SW 1271 (cell line): ENCODE data around the gene BRAF.
"Not testable (repeated sequence)": the region's sequence is repeated elsewhere in the genome, so short reads cannot be mapped to it uniquely, and the experiment has no call there.

ENCODE experiments used
- DNase-seq, 2 experiments: peaks; one replicate each; lab custom pipeline; 2025; lab: John Stamatoyannopoulos, UW

Gene BRAF

GRCh38 chr7:140680886-140681285 lies 243.8 kb downstream of the BRAF start:
- no peak for DNase-seq

DNA sequence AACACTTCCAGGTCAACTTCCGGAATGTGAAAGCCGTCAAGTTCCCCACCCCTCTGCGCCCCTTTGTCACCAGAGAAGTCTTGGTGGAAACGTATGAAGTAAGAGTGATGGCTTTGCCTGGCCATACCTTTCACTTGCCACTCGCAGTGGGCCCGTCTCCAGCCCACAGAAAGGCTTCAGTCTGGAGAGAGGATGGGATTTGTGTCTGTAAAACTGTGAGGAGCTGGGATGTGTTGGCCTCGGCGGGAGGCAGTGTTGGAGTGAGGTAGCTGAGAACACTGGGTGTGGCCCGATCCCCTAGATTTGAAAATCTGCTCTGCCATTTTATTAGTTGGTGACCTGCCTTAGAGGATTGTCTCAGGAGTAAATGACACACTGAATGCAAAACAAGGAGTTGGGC lies 245.5 kb downstream of the BRAF start:
- DNase-seq = no peak

DNA sequence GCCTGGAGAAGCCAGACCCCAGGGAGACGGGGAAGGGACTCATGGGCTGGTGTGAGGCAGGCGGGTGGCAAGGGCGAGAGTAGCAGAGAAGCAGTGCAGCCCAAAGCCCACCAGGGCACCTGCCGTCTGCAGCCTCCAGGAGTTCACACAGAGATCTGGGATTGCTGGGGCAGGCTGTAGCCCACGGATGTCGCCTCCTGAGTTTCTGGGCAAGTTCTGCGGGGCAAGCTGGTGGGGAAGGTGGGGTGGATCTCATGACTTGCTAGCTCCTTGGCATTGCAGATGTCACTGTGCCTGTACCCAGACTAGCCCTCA lies 246.0 kb downstream of the BRAF start:
- DNase-seq = no peak

- DNase-seq = no peak
Observed at GRCh38 chr7:140678081-140678815, 246.5 kb downstream of the BRAF start.

DNA sequence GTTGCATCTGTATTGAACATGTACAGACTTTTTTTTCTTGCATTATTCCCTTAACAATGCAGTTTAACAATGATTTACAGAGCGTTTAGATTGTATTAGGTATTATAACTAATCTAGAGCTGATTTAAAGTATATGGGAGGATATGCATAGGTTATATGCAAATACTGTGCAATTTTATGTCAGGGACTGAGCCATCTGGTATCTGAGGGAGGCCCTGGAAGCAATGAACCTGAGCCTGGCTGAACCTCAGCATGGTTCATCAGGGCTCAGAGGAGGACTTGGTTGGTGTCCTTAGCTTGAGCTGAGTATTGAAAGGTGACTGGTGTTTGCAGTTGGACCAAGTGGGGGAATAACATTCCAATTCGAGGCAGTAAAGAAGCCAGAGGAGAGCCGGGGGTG lies 247.2 kb downstream of the BRAF start:
- no peak for DNase-seq

DNA sequence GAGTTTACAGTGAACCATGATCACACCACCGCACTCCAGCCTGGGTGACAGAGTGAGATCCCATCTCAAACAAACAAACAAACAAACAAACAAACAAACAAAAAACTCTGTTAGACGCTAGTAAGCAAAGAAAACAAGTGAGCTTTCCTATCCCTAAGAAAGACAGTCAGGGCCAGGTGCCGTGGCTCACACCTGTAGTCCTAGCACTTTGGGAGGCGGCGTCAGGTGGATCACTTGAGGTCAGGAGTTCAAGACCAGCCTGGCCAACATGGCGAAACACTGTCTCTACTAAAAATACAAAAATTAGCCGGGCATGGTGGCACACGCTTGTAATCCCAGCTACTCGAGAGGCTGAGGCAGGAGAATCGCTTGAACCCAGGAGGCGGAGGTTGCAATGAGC lies 247.8 kb downstream of the BRAF start:
- DNase-seq = not testable (repeated sequence)

GRCh38 chr7:140676306-140676705 lies 248.4 kb downstream of the BRAF start:
- no peak for DNase-seq

- no peak for DNase-seq
Observed at GRCh38 chr7:140675726-140676125, 249.0 kb downstream of the BRAF start.

DNA sequence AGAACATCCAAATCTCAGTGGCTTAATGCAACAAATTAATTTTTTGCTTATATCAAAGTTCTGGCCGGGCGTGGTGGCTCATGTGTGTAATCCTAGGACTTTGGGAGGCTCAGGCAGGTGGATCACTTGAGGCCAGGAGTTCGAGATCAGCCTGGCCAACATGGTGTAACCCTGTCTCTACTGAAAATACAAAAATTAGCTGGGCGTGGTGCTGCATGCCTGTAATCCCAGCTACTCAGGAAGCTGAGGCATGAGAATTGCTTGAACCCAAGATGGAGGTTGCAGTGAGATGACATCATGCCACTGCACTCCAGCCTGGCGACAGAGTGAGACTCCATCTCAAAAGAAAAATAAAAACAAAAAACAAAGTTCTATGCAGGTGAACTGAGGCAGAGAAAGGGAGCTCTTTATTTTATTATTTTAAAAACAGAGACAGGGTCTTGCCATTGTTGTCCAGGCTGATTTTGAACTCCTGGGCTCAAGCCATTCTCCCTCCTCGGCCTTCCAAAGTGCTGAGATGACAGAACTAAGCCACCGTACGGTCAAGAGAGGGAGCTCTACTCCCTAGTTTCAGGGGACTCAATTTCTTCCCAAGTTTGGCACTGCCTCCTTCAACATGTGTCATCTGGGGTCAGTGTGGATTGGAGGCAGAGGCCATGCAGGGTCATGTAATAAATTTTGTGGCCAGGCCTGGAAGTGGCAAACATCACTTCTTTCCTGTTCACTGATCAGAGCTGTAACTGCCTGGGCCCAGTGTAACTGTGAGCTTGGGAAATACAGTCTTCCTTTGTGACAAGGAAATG lies 249.6 kb downstream of the BRAF start:
- DNase-seq = peak; percentile 23 to 32

GRCh38 chr7:140674356-140674800 lies 250.4 kb downstream of the BRAF start:
- no peak for DNase-seq

DNA sequence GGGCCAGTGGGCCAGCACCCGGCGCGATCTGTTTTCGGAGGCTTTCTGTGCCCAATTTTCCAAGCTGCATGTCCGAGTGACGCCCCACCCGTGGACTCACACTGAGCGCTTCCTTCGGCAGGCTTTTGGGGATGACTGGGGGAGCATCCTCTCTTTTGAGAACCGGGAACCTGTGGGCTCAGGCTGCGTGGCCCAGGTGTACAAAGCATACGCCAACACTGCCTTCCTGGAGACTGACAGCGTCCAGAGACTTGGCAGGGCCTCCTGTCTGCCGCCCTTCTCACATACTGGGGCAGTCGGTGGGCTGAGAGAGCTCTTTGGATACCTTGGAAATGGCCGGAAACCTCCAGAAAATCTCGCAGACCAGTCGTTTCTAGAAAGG lies 251.0 kb downstream of the BRAF start:
- DNase-seq = no peak

- no peak for DNase-seq
Observed at GRCh38 chr7:140673063-140673773, 251.5 kb downstream of the BRAF start.

DNA sequence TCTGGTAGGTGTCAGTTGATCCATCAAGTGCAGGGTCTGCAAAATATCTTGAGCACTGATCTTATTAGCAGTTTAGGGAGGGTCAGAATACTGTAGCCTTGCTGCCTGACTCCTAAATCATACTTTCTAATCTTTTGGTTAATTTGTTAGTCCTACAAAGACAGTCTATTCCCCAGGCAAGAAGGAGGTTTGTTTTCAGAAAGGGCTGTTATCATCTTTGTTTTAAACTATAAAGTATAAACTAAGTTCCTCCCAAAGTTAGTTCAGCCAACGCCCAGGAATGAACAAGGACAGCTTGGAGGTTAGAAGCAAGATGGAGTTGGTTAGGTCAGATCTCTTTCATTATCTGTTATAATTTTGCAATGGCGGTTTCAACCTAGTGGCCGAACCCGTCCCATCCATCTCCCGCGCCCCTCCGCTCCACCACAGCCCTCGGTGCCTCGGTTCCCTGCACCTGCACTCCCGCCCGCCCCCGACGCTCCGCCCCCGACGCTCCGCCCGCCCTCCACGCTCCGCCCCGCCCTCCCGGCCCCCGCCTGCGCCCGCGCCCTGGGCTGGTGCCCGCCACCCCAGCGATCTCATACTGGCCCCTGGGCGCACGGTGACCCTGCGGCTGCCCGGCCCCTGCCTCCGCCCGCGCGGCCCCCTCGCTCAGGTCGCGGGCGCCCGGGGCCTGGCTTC lies 252.2 kb downstream of the BRAF start, which contains the start of gene ADCK2:
Gene ADCK2, plus strand, starts transcription at position 564 of the 681 bp plus-strand sequence. CDS start 386 bp downstream, outside the sequence.
- peak in 1 of 2 experiments; percentile 35 for DNase-seq

DNA sequence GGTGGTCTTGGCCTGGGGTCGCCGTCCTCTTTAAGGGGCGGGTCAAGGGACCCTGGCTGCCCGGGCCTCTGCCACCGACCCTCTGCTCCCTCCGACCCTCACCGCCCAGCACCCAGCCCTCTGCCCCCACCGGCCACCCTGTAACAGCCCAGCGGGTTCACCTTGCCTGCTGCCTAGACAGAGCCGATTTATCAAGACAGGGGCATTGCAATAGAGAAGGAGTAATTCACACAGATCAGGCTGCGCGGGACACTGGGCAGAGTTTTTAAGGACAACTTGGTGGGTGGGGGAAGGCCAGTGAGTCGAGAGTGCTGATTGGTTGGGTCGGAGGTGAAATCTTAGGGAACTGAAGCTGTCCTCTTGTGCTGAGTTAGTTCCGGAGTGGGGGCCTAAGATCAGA lies 252.8 kb downstream of the BRAF start:
- DNase-seq = no peak

- no peak for DNase-seq
Observed at GRCh38 chr7:140670343-140670935, 254.3 kb downstream of the BRAF start.

GRCh38 chr7:140669862-140670261 lies 254.9 kb downstream of the BRAF start:
- not testable (repeated sequence) for DNase-seq

GRCh38 chr7:140669352-140669751 lies 255.4 kb downstream of the BRAF start:
- no peak for DNase-seq
